Urinary bladder (tissue), 4 donors: ENCODE data around the gene PID1. TPM values are rescaled to one million over a fixed set of nuclear protein-coding genes. Genes with fewer than 3 reads are reported as not detected.

ENCODE experiments used
- DNase-seq: peaks from one replicate; pipeline ENCODE4 v3.0.0-alpha.2; 2015; ENCODE audit errors: extremely low spot score
- H3K27ac ChIP-seq: one replicate; pipeline ENCODE4 v1.5.1; 2013; ENCODE audit warnings: low read depth, mild to moderate bottlenecking, moderate library complexity
- H3K36me3 ChIP-seq: one replicate; pipeline ENCODE4 v1.6.1; 2013; ENCODE audit warnings: mild to moderate bottlenecking, moderate library complexity; ENCODE audit not compliant: insufficient read depth
- H3K4me1 ChIP-seq: one replicate; pipeline ENCODE4 v1.6.1; 2013; ENCODE audit warnings: mild to moderate bottlenecking, moderate library complexity; ENCODE audit not compliant: insufficient read depth
- H3K4me3 ChIP-seq: one replicate; pipeline ENCODE4 v1.5.1; 2013; ENCODE audit warnings: low read depth, low read length
- WGBS: extraction: QIAGEN DNeasy Blood & Tissue Kit; methylation state at CpG from one replicate; pipeline ENCODE4 v1.1.7; 2013; 5-methylcytosine and 5-hydroxymethylcytosine counted together
- polyA plus RNA-seq: library from polyadenylated mRNA; stranded (reverse); fragments of 200-250 nt; gene quantifications from one replicate; pipeline ENCODE4 v1.2.3, GENCODE V29; 2013
- total RNA-seq: library from RNA; depleted of rRNA; stranded (reverse); fragments of >200 nt; gene quantifications from one replicate; pipeline ENCODE4 v1.2.3, GENCODE V29; 2014
- donor health status: healthy with polysubstance abuse.
- donor health status: healthy.

Gene PID1
- total and polyA plus RNA-seq, 2 donors, result 63.9 to 85.8 TPM

DNA sequence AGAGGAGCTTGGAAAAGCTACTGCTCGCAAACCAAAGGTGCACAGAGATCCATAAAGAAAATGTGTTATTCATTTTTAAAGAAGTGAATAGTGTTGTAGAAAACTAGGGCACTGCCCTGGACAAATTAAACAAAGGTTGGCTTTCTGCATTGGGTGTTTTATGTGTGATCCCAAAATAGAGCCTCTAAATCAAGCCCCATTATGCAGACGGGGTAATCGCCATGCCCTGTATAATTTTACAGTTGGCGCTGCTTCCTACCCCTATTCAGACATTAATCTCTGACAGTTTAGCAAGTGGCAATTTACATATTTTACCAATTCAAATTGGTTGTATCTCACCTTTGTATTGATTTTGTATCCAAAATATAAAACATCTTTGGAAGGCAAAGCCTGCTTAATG is 109.1 kb downstream of the PID1 start:
- Histone ChIP-seq H3K27ac (no peak overlapping the region), H3K4me1 (no peaks in the 10 kb centered on the region), H3K36me3 (no peaks in the 10 kb centered on the region), H3K4me3 (no peak overlapping the region)
- no peak for DNase-seq
- WGBS, result 82% methylated on average over 4 of the region's 4 CpGs

DNA sequence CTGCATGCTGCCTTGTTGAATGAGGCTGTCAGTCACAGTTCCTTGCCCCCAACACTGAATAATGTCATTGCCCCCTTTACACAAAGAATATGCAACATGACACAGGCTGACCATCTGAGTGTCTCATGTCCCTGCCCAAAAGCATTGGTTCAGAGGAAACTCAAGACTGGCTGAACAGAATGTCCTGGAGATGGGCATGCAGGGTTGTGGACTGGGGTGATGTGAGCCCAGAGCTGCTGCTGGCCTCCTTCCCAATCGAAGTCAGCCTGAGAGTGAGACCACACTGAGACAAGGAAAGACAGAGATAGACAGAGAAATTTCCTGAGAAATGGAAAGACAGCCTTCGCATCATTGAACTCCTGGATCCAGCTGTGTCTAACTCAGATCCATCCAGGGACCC is 110.1 kb downstream of the PID1 start:
- no peak for DNase-seq
- Histone ChIP-seq H3K36me3 (no peaks in the 10 kb centered on the region), H3K4me3 (no peak overlapping the region), H3K27ac (no peak overlapping the region), H3K4me1 (no peaks in the 10 kb centered on the region)
- whole genome bisulfite sequencing, result 85% methylated on average over 2 of the region's 2 CpGs

DNA sequence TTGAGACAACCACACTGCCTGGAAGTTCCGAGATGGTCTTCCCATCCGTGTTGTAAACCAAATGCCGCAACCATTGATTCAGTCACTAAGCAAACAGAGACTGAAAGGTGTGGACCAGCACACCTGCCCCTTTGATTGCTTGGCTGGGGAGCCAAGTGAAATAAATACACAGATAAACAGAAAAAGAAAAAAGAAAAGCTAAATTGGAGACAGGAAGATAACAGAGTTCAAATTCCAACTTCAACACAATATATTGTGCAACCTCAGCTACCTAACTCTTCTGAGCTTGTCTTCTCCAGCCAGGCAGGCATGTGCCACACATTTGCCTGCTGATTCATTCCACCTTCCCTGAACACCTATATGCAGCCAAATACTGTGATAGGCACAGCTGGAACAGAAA is 110.9 kb downstream of the PID1 start:
- WGBS, result 92% methylated on average over 3 of the region's 3 CpGs
- no peaks in the 10 kb centered on the region for H3K36me3 ChIP-seq
- no peak overlapping the region for H3K4me3 ChIP-seq
- no peak for DNase-seq
- H3K4me1 ChIP-seq, result no peaks in the 10 kb centered on the region
- H3K27ac ChIP-seq, result no peak overlapping the region

DNA sequence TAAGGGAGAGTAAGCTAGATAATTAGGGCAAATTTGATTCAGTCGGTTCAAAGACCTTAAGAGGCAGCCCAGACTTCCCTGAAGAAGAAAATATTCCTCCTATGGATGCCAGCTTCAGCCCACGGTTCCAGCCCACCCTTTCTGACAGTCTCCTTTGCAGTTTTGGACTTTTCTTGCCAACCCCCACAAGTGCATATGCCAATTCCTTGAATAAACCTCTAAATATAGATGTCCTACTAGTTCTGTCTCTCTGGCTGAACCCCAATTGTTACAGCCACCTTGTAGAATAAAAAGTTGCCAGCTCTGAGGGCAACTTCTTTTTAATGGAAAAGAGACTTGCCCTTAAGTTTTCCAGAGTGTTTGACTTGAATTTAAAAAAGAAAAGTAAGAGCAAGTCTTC is 111.7 kb downstream of the PID1 start:
- no peak overlapping the region for H3K4me3 ChIP-seq
- no peak for DNase-seq
- no peak overlapping the region for H3K27ac ChIP-seq
- 87% methylated on average over 2 of the region's 2 CpGs for WGBS
- no peaks in the 10 kb centered on the region for H3K36me3 ChIP-seq
- H3K4me1 ChIP-seq, result no peaks in the 10 kb centered on the region

DNA sequence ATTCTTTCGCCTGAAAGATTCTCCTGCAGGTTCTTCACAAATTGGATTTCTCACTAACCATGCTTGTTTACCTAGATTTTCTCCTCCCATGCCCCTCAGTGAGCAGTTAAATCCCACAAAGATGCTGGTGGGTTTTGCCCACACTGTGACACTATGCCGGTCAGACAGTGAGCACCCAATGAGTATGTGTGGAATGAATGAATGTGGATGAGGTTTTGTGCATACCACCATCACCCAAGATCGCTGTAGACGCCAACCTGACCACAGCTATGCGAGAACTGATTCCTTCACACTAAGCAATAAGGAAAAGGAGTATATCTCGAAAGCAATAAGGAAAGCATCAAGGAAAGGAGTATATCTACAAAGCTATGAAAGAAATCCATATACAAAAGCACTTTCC is 116.7 kb downstream of the PID1 start:
- no peaks in the 10 kb centered on the region for H3K36me3 ChIP-seq
- H3K4me3 ChIP-seq, result no peak overlapping the region
- no peak overlapping the region for H3K27ac ChIP-seq
- 90% methylated on average over 6 of the region's 6 CpGs for WGBS
- DNase-seq, result no peak
- H3K4me1 ChIP-seq, result no peaks in the 10 kb centered on the region

DNA sequence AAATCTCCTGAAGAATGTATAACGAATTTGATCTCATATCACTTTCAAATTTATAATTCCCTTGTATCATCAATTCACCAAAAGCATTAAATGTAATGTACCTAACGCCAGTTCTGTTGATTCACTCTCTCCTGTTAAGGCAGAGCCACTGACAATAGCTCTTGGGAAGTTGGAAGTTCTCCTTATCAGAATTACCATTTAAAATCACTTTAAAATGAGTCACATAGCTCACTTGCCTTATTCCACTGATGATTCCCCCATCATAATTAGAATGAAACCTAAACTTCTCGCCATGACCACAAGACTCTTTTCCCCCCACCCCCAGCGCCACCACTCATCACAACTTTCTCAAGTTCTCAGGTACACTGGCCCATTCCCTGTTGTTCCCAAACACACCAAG is 117.1 kb downstream of the PID1 start:
- DNase-seq, result no peak

DNA sequence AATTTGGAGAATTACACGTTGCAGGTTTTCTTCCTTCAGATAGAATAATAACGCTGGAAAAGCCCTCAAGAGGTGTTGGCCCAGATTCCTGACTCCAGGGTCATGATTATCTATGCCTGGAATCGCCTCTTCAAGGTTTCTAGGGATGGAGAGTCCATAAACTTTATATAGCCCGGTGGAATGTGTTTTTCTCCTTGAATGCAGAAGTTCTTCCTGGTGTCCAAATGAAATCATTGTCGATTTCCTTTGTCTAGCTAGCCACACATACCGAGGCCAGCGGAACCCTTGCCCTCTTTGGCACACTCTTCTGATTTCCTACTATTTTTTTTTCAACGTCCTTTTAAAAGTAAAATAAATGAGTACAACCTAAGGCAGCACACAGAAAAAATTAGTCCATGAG is 117.8 kb downstream of the PID1 start:
- no peaks in the 10 kb centered on the region for H3K4me1 ChIP-seq
- no peak for DNase-seq
- H3K36me3 ChIP-seq, result no peaks in the 10 kb centered on the region
- no peak overlapping the region for H3K4me3 ChIP-seq
- no peak overlapping the region for H3K27ac ChIP-seq
- 59% methylated on average over 8 of the region's 8 CpGs for WGBS

More for the DNA sequence above, 117.1 kb downstream of the PID1 start:
- no peaks in the 10 kb centered on the region for H3K36me3 ChIP-seq
- H3K4me1 ChIP-seq, result no peaks in the 10 kb centered on the region
- no peak overlapping the region for H3K4me3 ChIP-seq
- WGBS, result 91% methylated on average over 4 of the region's 4 CpGs
- no peak overlapping the region for H3K27ac ChIP-seq

DNA sequence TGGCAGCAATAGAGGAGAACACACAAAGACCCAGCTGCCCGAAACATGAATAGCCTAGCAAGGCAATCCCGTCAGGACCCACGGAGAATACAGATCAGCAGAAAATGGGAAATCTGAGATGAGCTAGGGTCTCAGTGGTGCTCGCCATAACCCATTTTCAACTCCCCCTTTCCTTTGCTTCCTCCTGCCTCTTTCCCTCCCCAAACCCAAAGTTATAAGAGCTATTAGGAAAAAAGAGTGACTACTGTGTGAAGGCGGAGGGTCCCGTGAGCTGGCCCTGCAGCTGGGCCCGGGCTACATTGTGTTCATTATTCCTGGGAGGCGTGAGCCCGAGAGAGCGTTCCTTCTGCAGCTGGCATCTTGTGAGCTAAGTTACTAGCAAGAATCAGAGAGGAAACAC is 118.4 kb downstream of the PID1 start:
- H3K27ac ChIP-seq, result no peak overlapping the region
- DNase-seq, result no peak
- H3K4me1 ChIP-seq, result no peaks in the 10 kb centered on the region
- no peaks in the 10 kb centered on the region for H3K36me3 ChIP-seq
- WGBS, result 93% methylated on average over 10 of the region's 10 CpGs
- H3K4me3 ChIP-seq, result no peak overlapping the region

DNA sequence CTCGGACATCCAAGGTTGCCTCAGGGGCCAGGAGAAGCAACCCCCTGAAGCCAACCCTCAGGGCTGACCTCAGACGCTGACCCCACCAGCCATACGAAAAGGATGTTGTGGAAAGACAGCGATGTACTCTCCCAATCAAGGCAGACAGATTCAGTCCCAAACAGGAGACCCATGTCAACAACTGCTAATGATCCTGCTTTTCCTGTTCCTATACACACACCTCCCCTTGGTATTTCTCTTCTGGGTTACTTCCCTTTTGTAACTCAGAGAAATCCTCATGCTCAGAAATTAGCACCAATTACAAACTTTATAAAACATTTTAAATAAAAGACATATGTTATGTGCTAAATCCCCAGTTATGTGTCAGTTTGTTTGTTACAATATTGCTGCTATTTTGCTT is 120.8 kb downstream of the PID1 start:
- Histone ChIP-seq H3K4me3 (no peak overlapping the region), H3K27ac (no peak overlapping the region), H3K4me1 (no peaks in the 10 kb centered on the region), H3K36me3 (no peaks in the 10 kb centered on the region)
- WGBS, result 76% methylated on average over 4 of the region's 4 CpGs
- DNase-seq, result no peak

DNA sequence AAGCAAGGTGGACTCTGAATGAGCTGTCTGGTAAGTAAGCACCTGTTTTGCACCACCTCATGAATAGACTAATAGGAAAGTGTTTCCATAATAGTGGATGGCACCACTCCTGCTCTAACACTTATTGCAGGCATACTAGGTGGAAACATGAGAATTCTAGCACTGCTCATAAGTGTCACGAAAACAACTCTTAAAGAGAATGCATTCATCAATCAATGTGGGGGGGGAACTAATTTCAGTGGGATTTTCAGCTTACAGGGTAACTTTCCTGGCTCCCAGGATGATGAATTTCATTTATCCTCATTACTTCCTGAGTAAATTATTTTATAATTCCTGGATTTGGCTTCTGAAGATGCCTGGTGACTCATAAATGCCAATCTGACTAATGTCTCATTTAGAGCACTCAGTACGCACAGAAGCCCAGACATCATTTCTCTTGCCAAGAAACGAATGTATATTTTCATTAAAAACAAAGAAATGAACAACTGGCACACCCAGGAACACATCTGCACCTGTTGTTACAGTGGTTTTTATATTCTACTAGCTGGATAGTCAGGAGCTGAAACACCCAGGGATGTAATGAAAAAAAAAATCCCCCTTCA is 129.6 kb downstream of the PID1 start:
- H3K27ac ChIP-seq, result no peak overlapping the region
- DNase-seq, result no peak
- no peak overlapping the region for H3K4me3 ChIP-seq
- no peaks in the 10 kb centered on the region for H3K4me1 ChIP-seq
- H3K36me3 ChIP-seq, result no peaks in the 10 kb centered on the region
- 58% methylated on average over 3 of the region's 3 CpGs for WGBS

DNA sequence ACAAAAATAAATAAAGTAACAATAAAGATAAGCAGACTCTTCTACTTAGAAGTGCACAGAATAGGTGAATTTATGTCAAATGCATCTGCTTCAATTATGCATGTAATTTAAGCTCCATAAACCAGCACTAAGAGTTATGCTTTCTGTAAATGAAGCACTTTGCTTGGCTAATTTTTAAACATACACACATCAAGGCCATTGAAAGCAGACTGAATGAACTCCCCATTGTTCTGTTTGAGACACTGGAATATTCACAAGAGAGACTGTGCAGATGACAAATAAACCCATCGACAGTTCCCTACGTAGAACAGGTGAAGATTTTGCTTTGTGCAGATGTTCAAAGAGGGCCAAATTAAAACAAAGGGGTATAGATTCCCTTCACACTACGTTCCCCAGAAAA is 133.4 kb downstream of the PID1 start:
- WGBS, result 81% methylated on average over 3 of the region's 3 CpGs
- Histone ChIP-seq H3K4me1 (no peaks in the 10 kb centered on the region), H3K27ac (no peak overlapping the region), H3K36me3 (no peaks in the 10 kb centered on the region), H3K4me3 (no peak overlapping the region)
- DNase-seq, result no peak

DNA sequence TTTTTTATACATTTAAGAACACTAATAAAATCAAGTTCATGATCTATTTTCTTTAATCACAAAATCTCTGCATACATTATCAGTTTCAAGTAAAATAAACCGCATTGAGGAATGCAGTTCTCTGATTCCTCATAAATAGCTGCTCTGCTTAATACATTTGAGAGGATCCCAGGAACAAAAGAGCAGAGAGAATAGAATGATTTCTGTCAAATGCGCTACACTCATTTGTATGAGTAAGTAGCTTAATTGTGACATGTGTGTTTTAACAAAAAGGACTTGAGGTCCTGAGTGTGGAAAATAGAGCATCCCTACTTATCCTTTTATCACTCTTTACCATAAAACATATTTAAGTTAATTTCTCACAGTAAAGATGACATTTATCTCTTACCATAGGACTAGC is 134.0 kb downstream of the PID1 start:
- no peak for DNase-seq
- 87% methylated on average over 2 of the region's 2 CpGs for WGBS
- no peak overlapping the region for H3K27ac ChIP-seq
- no peak overlapping the region for H3K4me3 ChIP-seq
- H3K36me3 ChIP-seq, result no peaks in the 10 kb centered on the region
- no peaks in the 10 kb centered on the region for H3K4me1 ChIP-seq

DNA sequence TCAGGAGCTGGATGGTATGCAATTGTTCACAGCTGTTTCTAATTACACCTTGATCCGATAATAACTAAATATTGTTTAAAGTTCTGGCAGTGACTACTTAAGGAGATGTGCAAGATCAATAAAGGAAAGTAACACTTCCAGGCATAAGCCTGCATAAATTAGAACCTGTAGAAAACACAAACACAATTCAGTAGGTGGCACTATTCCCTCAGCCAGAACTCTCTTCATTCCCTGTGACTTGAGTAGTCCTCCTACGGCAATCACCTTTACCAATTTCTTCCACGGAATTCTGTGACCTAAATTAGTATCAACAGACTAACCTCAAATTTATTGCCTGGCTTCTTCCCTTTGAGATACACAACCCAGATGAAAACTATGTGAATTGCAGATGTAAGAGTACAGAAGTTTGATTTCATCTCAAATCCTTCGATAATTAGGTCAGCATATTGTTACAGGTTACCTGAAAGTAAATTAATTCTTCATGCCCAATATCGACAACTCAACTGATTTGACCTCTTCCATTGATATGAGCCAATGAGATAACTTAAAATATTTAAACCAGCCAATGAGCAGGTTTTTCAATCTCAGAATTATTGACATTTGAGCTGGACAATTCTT is 137.8 kb downstream of the PID1 start:
- Histone ChIP-seq H3K4me1 (no peaks in the 10 kb centered on the region), H3K27ac (no peak overlapping the region), H3K4me3 (no peak overlapping the region), H3K36me3 (no peaks in the 10 kb centered on the region)
- no peak for DNase-seq
- WGBS, result 65% methylated on average over 5 of the region's 5 CpGs

DNA sequence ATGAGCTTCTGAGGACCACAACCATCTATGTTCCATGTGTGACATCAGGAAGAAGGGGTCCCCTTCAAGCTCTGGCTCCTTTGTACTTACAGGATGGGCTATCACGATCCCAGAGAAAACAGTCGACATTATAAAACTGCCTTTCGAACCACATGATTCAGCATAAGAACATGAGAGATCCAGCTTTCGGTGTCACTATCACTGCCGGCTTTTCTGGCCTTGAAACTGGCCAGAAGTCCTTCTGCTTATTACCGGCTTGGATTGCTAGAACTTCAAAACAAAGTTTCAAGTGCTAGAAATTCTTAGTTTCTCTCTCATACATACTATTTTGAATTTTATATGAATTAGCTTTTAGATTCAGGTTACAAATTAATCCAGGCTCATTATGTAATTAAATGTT is 138.9 kb downstream of the PID1 start:
- H3K36me3 ChIP-seq, result no peaks in the 10 kb centered on the region
- H3K27ac ChIP-seq, result no peak overlapping the region
- no peak for DNase-seq
- H3K4me1 ChIP-seq, result no peaks in the 10 kb centered on the region
- 50% methylated on average over 6 of the region's 6 CpGs for WGBS
- H3K4me3 ChIP-seq, result no peak overlapping the region

DNA sequence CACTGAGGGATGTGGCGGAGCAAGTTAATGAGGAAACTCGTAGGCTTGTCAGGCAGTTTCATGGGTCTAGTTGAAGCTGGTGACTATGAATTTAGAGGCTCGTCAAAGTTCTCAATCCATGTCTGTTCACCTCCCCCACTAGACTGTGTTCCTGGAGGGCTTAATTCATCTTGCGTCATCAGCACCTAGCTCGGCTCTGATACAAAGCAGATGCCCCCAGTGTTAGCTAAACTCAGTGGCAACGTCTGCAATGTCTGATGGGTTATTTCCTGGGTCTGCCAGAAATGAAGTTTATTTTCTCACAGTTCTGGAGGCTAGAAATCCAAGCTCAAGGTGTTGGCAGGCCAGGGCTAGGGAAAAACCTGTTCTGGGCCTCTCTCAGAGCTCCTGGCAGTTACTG is 140.6 kb downstream of the PID1 start:
- Histone ChIP-seq H3K36me3 (no peaks in the 10 kb centered on the region), H3K4me1 (no peaks in the 10 kb centered on the region), H3K4me3 (no peak overlapping the region), H3K27ac (no peak overlapping the region)
- no peak for DNase-seq
- 38% methylated on average over 6 of the region's 6 CpGs for WGBS
